C4-2B (cell line): ENCODE data around the gene KDM2A.

Experiments
- ZFX ChIP-seq: fragments of 450-650 bp; IDR thresholded peaks from 2 replicates; pipeline ENCODE4 v1.6.1; 2017
- TF ChIP-seq, protein P1 (sequence below): fragments of 450-650 bp; conservative IDR thresholded peaks from 2 replicates; pipeline ENCODE4 v1.5.1; 2017; ENCODE audit warnings: mild to moderate bottlenecking

DNA sequence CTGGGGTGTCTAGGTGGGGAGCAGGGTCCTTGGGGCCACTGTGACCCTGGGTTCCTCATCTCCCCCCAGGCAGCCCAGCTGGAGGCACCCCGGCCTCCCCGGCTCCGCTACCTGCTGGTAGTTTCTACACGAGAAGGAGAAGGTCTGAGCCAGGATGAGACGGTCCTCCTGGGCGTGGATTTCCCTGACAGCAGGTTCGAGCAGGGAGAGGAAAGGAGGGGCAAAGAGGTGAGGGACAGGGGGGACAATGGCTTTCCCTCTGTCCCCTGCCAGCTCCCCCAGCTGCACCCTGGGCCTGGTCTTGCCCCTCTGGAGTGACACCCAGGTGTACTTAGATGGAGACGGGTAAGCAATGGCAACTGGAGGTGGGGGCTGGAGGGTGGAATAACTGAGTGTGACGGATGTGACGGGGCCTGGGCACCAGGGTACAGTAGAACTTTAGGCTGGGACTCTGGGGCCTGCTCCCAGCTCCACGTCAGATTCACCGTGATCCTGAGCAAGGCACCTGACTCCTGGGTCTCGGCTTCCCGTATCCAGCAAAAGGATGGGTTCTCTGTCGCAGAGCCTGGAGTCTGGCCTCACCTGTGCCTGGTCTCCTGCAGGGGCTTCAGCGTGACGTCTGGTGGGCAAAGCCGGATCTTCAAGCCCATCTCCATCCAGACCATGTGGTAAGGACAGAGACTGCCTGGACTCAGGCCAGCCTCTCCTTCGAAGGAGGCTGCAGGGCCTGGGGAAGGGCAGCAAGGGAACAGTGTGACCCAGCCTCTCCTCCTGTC, 187.9 kb downstream of the KDM2A start:
- TF ChIP-seq, protein P1, sequence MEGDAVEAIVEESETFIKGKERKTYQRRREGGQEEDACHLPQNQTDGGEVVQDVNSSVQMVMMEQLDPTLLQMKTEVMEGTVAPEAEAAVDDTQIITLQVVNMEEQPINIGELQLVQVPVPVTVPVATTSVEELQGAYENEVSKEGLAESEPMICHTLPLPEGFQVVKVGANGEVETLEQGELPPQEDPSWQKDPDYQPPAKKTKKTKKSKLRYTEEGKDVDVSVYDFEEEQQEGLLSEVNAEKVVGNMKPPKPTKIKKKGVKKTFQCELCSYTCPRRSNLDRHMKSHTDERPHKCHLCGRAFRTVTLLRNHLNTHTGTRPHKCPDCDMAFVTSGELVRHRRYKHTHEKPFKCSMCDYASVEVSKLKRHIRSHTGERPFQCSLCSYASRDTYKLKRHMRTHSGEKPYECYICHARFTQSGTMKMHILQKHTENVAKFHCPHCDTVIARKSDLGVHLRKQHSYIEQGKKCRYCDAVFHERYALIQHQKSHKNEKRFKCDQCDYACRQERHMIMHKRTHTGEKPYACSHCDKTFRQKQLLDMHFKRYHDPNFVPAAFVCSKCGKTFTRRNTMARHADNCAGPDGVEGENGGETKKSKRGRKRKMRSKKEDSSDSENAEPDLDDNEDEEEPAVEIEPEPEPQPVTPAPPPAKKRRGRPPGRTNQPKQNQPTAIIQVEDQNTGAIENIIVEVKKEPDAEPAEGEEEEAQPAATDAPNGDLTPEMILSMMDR = no peak
- TF ChIP-seq ZFX = no peak
